HAP-1 (cell line): Measurements from ENCODE around the gene BCL2L2.
A peak's percentile ranks its signal among the peaks of the same experiment; 100 is the strongest.

Experiments used
- DNase-seq, 2 experiments: peaks; one replicate each; pipeline ENCODE4 v3.0.0-alpha.2; 2016 to 2020; ENCODE audit warnings: low spot score in 2 of 2
- H3K27me3 ChIP-seq: fragments of 250-450 bp; sonication (Bioruptor Pico); 2 replicates; pipeline ENCODE4 v1.5.1; 2020; ENCODE audit warnings: low read depth, mild to moderate bottlenecking, moderate library complexity
- H3K36me3 ChIP-seq: fragments of 250-450 bp; sonication (Bioruptor Pico); replicated peaks from 2 replicates; pipeline ENCODE4 v1.5.1; 2020; ENCODE audit warnings: mild to moderate bottlenecking
- H3K4me1 ChIP-seq: fragments of 250-450 bp; sonication (Bioruptor Pico); 2 replicates; pipeline ENCODE4 v1.5.1; 2020; ENCODE audit warnings: mild to moderate bottlenecking
- H3K4me3 ChIP-seq: fragments of 250-450 bp; sonication (Bioruptor Pico); 2 replicates; pipeline ENCODE4 v1.5.1; 2020; ENCODE audit warnings: mild to moderate bottlenecking, moderate library complexity
- H3K9me3 ChIP-seq: fragments of 250-450 bp; sonication (Bioruptor Pico); 2 replicates; pipeline ENCODE4 v1.5.1; 2020; ENCODE audit warnings: mild to moderate bottlenecking, moderate library complexity
- in situ Hi-C: fragments of 300-500 bp; cut with MboI; formaldehyde crosslinking; loops from 3 replicates; pipeline ENCODE4 v1.14.3; 2020; ENCODE audit warnings: low sequenced_read_pairs, inconsistent platforms, mixed read lengths

BCL2L2 gene

GRCh38 chr14:23349156-23349845, 42.7 kb downstream of the BCL2L2 start:
- Histone ChIP-seq H3K36me3 (no peaks in the 10 kb centered on the region), H3K4me1 (no peaks in the 10 kb centered on the region), H3K4me3 (no peak overlapping the region), H3K9me3 (no peaks in the 10 kb centered on the region), H3K27me3 (peaks cover 21% of the 10 kb centered on the region)
- DNase-seq, result no peak
- in situ Hi-C loops, result no loop called here

- DNase-seq, result no peak
- Histone ChIP-seq H3K4me1 (no peaks in the 10 kb centered on the region), H3K4me3 (peak overlapping the region; percentile 44), H3K9me3 (no peaks in the 10 kb centered on the region), H3K27me3 (peaks cover 44% of the 10 kb centered on the region), H3K36me3 (no peaks in the 10 kb centered on the region)
- in situ Hi-C loops, result no loop called here
Observed at GRCh38 chr14:23351681-23352505, 45.3 kb downstream of the BCL2L2 start.

GRCh38 chr14:23352506-23353432, 46.1 kb downstream of the BCL2L2 start, which contains the start of gene SLC22A17:
SLC22A17 (minus strand) TSS chr14:23352887.
- peak; percentile 47 to 76 for DNase-seq
- H3K36me3 ChIP-seq, result no peaks in the 10 kb centered on the region
- in situ Hi-C loops, result no loop called here

GRCh38 chr14:23353433-23353780, 46.8 kb downstream of the BCL2L2 start:
- H3K4me3 ChIP-seq, result no peak overlapping the region
- H3K27me3 ChIP-seq, result peaks cover 51% of the 10 kb centered on the region
- no peaks in the 10 kb centered on the region for H3K36me3 ChIP-seq
- in situ Hi-C loops, result no loop called here
- no peaks in the 10 kb centered on the region for H3K9me3 ChIP-seq
- DNase-seq, result no peak
- no peaks in the 10 kb centered on the region for H3K4me1 ChIP-seq

More at GRCh38 chr14:23352506-23353432, 46.1 kb downstream of the BCL2L2 start, which contains the start of gene SLC22A17:
- no peaks in the 10 kb centered on the region for H3K9me3 ChIP-seq
- no peaks in the 10 kb centered on the region for H3K4me1 ChIP-seq
- H3K4me3 ChIP-seq, result peak within 1 kb of the TSS; percentile 44
- peaks cover 47% of the 10 kb centered on the region for H3K27me3 ChIP-seq

GRCh38 chr14:23354990-23355389, 48.4 kb downstream of the BCL2L2 start:
- no peaks in the 10 kb centered on the region for H3K36me3 ChIP-seq
- no peak overlapping the region for H3K4me3 ChIP-seq
- H3K27me3 ChIP-seq, result peaks cover 51% of the 10 kb centered on the region
- H3K4me1 ChIP-seq, result no peaks in the 10 kb centered on the region
- in situ Hi-C loops, result no loop called here
- no peaks in the 10 kb centered on the region for H3K9me3 ChIP-seq
- DNase-seq, result no peak

- no peaks in the 10 kb centered on the region for H3K4me1 ChIP-seq
- H3K9me3 ChIP-seq, result no peaks in the 10 kb centered on the region
- no peaks in the 10 kb centered on the region for H3K36me3 ChIP-seq
- in situ Hi-C loops, result no loop called here
- peaks cover 51% of the 10 kb centered on the region for H3K27me3 ChIP-seq
- DNase-seq, result no peak
- no peak overlapping the region for H3K4me3 ChIP-seq
Observed at GRCh38 chr14:23355871-23356435, 49.3 kb downstream of the BCL2L2 start.

- Histone ChIP-seq H3K27me3 (peaks cover 51% of the 10 kb centered on the region), H3K36me3 (no peaks in the 10 kb centered on the region), H3K9me3 (no peaks in the 10 kb centered on the region), H3K4me1 (no peaks in the 10 kb centered on the region), H3K4me3 (no peak overlapping the region)
- no peak for DNase-seq
- in situ Hi-C loops, result no loop called here
Observed at GRCh38 chr14:23356662-23357061, 50.0 kb downstream of the BCL2L2 start.

- no peaks in the 10 kb centered on the region for H3K36me3 ChIP-seq
- DNase-seq, result no peak
- H3K4me3 ChIP-seq, result no peak overlapping the region
- in situ Hi-C loops, result no loop called here
- no peaks in the 10 kb centered on the region for H3K9me3 ChIP-seq
- H3K4me1 ChIP-seq, result no peaks in the 10 kb centered on the region
- peaks cover 50% of the 10 kb centered on the region for H3K27me3 ChIP-seq
Observed at GRCh38 chr14:23357261-23357660, 50.6 kb downstream of the BCL2L2 start.

- no peaks in the 10 kb centered on the region for H3K9me3 ChIP-seq
- in situ Hi-C loops, result no loop called here
- no peak overlapping the region for H3K4me3 ChIP-seq
- peaks cover 44% of the 10 kb centered on the region for H3K27me3 ChIP-seq
- no peaks in the 10 kb centered on the region for H3K4me1 ChIP-seq
- no peak for DNase-seq
- H3K36me3 ChIP-seq, result no peaks in the 10 kb centered on the region
Observed at GRCh38 chr14:23358042-23358441, 51.4 kb downstream of the BCL2L2 start.

- in situ Hi-C loops, result no loop called here
- Histone ChIP-seq H3K9me3 (no peaks in the 10 kb centered on the region), H3K4me1 (no peaks in the 10 kb centered on the region), H3K36me3 (no peaks in the 10 kb centered on the region), H3K4me3 (no peak overlapping the region), H3K27me3 (peaks cover 37% of the 10 kb centered on the region)
- DNase-seq, result no peak
Observed at GRCh38 chr14:23358553-23359166, 52.0 kb downstream of the BCL2L2 start.

GRCh38 chr14:23359167-23359626, 52.6 kb downstream of the BCL2L2 start:
- Histone ChIP-seq H3K4me1 (no peaks in the 10 kb centered on the region), H3K9me3 (no peaks in the 10 kb centered on the region), H3K27me3 (peaks cover 35% of the 10 kb centered on the region), H3K36me3 (no peaks in the 10 kb centered on the region), H3K4me3 (no peak overlapping the region)
- no peak for DNase-seq
- in situ Hi-C loops, result no loop called here

GRCh38 chr14:23359722-23360447, 53.3 kb downstream of the BCL2L2 start:
- in situ Hi-C loops, result no loop called here
- Histone ChIP-seq H3K36me3 (no peaks in the 10 kb centered on the region), H3K4me1 (no peaks in the 10 kb centered on the region), H3K27me3 (peaks cover 38% of the 10 kb centered on the region), H3K9me3 (no peaks in the 10 kb centered on the region), H3K4me3 (no peak overlapping the region)
- DNase-seq, result no peak
